ENCODE measurements around the gene PDF. TPM values are rescaled to one million over a fixed set of nuclear protein-coding genes. Genes with fewer than 3 reads are reported as not detected.
"Not testable (repeated sequence)": the region's sequence is repeated elsewhere in the genome, so short reads cannot be mapped to it uniquely, and the experiment has no call there.

The PDF gene, protein sequence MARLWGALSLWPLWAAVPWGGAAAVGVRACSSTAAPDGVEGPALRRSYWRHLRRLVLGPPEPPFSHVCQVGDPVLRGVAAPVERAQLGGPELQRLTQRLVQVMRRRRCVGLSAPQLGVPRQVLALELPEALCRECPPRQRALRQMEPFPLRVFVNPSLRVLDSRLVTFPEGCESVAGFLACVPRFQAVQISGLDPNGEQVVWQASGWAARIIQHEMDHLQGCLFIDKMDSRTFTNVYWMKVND
- total RNA-seq, result 27.3 and 41.6 TPM in 2 replicates

DNA sequence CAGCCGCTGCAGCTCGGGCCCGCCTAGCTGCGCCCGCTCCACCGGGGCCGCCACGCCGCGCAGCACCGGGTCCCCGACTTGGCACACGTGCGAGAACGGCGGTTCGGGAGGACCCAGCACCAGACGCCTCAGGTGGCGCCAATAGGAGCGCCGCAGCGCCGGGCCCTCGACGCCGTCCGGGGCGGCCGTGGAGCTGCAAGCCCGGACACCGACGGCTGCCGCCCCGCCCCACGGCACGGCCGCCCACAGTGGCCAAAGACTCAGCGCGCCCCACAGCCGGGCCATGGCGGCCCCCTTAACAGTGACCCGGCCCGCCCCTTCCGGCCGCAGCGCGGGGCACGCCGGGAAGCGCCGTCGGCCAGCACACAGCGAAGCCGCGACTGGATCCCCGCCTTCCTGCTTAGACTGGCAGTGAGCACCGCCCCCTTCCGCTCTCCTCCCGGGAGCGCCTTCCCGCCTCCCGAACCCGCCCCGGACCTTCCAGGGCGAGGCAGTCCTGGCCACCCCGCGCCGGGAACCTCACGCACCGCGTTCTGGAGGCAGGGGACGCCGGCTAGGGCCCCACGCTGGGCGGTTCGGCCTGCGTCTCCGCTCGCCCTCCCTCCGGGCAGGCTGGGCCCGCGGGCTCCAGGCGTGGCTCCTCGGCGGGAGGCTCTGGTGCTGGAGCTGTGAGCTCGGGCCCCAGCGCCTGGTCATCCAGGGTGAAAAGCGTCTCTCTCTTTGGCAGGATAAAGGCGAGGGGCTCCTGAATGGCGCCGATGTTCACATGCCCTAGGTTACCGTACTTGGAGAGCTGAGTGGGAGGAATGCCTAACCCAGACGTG, at the start of gene PDF:
PDF (minus strand) TSS at position 303 of the 824 bp plus-strand sequence; CDS start at position 285, 18 bp downstream.
- DNase-seq (ENCODE audit: low read depth), result peak; percentile 79

DNA sequence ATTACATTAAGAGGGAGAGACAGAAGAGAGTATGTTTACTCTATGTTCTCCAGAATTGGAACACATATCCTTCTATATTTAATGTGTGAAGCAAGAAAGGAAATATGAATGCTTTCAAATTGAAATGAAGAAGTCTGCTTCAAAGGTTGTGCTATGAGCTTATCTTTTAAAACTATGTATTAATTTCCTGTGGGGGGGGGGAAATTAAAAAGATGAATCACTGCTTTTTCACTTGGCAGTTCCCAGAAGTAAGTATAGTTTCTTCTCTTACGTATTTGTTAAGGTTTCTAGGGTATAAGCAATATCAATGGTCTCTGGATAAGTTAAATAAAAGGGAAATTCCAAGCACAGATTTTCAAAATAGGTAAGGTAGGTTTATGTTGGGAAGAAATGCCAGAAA, 48.4 kb upstream of the PDF start:
- DNase-seq (ENCODE audit: low read depth), result no peak

DNA sequence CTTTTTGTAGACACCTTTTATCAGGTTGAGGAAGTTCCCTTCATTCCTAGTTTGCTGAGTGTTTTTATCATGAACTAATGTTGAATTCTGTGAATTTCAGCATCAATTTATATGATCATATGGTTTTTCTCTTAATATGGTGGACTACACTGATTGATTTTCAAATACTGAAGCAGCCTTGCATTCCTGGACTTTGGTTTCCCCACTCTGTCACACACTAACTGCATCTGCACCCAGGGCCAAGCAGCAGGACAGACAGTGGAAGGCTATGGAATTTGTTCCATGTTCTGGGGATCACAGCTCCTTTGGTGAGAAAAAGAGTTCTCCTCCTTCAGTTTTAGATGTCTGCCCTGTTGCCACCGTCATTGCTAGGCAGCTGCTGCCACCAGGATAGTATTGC, 47.6 kb upstream of the PDF start:
- DNase-seq (ENCODE audit: low read depth), result no peak

DNA sequence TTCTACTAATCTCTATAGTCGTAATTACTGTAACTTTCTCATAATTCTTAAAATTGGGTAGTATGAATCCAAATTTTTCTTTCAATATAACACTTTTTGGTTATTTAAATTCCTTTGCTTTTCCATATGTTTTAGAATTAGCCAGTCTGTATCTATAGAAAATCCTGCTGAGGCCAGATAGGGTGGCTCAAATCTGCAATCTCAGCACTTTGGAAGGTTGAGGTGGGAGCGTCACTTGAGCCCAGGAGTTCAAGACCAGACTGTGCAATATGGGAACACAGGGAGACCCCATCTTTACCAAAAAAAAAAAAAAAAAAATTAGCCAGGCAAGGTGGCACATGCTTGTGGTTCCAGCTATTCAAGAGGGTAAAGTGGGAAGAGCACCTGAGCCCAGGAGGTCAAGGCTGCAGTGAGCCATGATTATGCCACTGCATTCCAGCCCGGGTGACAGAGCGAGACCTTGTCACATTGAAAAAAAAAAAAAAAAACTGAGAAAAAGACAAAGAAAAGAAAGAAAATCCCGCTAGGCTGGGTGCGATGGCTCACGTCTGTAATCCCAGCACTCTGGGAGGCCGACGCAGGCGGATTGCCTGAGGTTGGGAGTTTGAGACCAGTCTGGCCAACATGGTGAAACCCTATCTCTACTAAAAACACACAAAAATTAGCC, 46.1 kb upstream of the PDF start:
- DNase-seq (ENCODE audit: low read depth), result no peak

DNA sequence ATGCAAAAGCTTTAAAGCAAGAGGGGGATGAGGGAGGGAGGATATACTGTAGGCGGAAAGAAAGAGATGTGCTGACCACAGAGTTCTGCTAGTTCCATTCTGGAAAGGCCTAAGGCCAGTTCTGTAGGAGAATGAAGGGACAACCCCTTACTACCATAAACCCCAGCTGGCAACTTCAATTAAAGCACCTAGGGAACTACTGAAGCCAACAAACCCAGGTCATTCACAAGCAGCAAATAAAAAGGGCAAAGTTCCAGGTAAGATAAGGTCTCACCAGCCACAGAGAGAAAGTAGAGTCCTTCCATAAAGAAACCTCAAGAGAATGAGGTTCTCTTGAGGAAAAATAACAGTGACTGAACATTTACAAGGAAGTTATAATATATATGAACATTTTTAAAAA, 42.6 kb upstream of the PDF start:
- no peak for DNase-seq (ENCODE audit: low read depth)

DNA sequence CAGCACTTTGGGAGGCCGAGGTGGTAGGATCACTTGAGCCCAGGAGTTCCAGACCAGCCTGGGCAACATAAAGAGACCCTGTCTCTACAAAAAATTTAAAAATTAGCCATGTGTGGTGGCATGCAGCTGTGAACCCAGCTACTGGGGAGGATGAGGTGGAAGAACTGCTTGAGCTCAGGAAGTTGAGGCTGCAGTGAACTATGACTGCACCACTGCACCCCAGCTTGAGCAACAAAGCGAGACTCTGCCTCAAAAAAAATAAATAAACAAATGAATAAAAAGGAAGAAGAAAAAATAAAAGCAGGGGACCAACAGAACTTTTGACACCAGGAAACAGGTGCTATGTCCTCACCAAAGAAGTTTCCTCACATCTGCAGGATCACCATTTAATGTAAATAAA, 41.2 kb upstream of the PDF start:
- no peak for DNase-seq (ENCODE audit: low read depth)

DNA sequence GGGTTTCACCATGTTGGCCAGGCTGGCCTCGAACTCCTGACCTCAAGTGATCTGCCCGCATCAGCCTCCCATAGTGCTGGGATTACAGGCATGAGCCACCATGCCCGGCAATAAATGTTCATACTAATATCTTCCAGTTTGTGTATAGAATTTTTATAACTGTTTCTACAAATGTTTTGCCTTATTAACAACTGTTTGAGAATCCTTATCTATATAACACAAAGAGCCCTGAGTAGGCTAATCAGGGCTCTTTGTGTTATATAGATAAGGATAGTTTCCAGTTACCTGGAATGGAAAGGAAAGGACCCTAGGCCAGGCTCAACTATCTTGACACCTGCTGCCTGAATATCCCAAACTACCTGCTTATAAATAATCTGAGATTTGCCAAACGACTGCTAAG, 38.5 kb upstream of the PDF start:
- DNase-seq (ENCODE audit: low read depth), result no peak

DNA sequence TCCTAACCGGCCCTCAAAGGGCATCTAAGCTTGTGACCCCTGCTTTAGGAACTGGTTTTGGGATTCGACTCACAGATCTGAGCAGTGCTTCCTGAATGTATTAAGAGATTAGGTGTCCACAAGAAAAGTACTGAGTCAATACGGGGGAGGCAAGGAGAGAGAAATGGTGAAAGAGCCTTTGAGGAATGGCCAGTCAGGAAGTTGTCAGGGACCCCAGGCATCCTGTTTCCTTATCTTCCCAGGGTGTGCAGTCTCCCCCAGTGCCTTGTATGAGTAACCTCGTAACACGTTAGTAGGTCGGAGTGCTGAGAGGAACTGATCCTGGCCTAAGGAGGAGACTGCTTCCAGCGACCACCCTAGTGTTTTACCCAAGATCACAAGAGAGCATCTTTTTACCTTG, 37.6 kb upstream of the PDF start:
- no peak for DNase-seq (ENCODE audit: low read depth)

DNA sequence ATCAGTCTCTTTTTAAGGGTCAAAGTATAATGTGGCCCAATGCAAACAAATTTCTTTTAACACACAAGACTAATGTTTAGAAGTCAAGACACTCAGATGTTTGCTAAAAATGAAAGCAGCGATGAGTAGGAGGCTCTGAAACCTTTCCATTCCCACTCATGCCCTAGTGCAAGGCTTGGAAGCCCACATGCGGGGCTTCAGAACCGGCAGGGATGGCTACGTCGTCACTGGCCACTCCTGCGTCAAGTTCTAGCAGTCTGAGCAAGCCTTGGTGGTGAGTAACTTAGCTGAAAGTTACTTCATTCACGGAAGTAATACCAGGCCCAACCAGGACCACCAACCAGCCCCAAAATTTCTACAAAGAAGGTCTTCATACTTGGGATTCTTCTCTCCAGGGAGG, 36.0 kb upstream of the PDF start:
- no peak for DNase-seq (ENCODE audit: low read depth)

DNA sequence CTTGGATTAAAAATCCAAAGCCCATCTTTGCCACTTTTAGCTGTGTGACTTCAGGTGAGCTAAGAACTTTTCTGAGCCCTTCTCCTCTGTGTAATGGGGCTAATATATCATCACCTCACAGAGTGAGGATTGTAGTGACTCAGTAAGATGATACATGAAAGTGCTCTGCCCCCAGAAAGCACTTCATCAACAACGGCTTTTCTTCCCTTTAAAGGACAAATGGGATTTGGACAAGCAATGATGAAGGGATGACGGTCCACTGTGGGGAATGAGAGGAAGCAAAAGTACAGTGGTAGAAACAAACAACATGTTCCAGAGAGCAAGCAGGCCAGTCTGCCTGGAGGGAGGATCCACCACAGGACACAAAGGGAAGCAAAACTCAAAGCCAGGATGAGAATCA, 35.5 kb upstream of the PDF start:
- no peak for DNase-seq (ENCODE audit: low read depth)

DNA sequence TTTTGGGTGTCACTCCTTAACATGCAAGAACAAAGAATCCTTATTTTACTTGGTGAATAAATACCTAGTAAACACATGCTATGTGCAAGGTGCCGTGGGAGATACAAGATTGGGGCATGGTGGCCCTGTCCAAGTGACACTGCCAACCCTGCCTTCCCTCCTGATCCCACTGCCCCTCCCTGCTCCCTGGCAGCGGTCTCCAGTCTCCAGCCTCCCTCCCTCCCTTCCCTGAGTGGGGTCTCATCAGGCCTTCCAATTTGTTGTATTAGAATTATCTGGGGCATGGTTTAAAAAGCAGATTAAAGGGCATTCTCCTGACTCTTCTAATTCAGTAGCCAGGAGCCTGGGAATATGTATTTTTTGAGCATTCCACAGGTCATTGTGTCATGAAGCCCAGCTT, 33.7 kb upstream of the PDF start:
- no peak for DNase-seq (ENCODE audit: low read depth)

DNA sequence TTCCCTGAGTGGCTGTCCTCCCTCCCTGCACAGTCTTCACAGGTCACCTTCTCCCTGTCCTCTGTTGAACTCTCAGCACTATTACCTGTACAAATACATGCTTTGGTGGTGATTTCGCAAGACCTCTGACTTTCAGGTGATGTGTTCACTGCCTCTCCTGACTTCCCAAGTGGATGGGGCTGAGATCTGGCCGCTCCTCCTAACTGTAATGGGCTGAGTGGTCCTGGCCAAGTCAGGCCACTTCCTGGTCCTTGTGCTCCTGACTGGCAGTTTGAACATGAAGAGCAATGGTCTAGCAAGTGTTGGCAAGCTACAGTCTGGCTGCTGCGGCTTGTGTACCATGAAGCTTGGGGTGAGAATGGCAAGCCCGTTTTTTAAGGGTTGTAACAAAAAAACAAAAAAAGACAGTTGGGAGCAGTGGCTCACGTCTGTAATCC, 32.9 kb upstream of the PDF start:
- DNase-seq (ENCODE audit: low read depth), result no peak

DNA sequence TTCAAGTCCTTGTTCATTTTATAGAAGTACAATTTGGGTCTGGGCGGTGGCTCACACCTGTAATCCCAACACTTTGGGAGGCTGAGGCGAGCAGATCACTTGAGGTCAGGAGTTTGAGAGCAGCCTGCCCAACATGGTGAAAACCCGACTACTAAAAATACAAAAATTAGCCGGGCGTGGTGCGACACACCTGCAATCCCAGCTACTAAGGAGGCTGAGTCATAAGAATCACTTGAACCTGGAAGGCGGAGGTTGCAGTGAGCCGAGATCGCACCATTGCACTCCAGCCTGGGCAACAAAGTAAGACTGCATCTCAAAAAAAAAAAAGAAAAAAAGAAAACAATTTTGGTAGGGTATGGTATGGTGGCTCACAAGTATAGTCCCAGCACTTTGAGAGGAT, 29.7 kb upstream of the PDF start:
- DNase-seq (ENCODE audit: low read depth), result not testable (repeated sequence)

DNA sequence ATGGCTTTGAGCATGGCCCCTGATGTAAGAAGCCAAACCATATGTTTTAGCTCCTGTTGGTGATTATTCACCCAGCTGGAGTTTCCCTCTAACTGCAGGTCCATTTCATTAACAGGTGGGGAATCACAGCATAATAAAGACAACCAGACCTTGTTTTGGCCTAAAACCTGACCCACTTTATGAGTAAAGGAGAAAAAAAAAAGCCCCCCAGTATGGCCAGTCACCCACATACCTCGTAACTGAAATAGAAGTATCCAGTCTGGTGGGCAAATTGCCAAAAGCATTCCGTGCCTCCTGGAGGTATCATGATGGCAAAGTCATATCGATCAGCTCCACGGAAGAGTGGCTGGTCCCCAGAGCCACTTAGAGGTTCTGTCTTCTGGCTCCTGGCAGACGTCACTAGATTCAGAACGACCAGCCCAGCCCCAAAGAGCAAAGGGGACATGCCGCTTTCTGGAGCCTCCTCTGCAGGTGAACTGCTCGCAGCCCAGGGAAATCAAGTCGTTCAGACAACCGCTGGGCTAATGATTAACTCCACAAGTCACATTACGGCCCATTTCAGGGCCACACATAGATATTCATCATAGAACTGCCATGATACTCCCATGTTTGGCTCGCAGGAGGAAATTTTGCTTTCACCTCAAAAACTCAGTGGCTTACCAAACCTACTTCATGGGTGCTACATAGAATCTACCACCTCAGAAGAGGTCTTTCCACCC, 21.1 kb upstream of the PDF start, which contains the start of gene TMED6:
TMED6 (minus strand) TSS at position 478 of the 719 bp plus-strand sequence; CDS start at position 445, 33 bp downstream.
- DNase-seq (ENCODE audit: low read depth), result peak; percentile 71

DNA sequence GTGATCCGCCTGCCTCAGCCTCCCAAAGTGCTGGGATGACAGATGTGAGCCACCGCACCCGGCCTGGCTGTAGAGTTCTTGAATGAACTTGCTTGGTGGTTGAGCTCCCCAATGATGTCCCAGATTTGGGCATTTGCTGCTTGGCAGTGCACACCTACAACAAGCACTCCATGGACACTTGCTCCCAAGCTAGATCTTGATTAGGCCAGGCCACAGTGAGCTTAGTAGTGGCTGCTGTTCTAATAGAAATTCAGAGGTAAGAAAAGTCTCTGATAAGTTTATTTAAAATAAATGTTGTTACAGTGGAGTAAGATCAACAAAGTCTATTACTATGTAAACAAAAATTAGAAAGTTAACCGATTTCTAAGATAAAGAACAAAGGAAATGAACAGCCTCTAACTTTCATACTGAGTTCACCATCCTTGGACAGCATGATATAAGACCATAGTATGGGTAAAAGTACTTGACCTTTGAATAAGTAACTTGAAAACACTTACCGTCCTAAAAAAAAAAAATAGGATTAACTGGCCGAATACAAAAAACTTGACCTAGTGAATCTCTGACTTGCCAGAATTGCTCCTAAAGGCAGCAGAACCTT, 20.2 kb upstream of the PDF start:
- no peak for DNase-seq (ENCODE audit: low read depth)

DNA sequence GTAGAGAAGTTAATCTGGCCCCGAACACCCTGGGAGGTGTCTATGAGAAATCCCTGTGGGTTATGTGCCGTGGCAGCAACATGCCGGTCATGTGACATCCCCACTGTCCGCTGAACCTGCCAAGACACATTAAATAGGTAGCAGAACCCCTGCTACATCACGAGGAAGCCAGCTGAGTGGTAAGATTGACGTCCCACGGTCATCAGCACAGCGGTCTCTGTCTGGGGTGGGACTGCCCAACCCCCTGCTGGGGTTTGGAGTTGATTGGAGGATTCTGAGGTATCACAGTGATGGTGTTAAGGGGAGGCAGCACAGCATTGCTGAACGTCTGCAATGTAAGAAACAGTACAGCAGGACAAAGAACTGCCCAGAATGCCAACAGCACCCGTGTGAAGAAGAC, 19.1 kb upstream of the PDF start:
- no peak for DNase-seq (ENCODE audit: low read depth)

DNA sequence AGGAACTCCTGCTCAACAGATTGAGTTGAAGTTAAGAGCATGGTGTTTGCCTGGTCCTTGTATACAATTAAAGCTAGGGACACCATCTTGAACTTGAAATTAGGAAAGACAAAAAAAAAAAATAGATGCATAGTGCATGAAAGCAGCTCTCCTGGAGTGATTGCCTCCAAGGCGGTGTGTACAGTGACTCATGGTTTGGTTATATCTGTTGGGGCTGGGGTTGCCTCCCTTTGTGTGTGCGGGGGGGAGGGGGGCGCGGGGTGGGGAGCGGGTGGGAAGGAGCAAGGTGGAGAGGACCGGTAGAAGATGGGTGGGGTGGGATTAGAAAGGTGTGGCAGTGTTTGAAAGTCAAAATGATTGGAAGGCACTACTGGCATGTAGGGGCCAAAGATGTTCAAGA, 17.8 kb upstream of the PDF start:
- DNase-seq (ENCODE audit: low read depth), result no peak

DNA sequence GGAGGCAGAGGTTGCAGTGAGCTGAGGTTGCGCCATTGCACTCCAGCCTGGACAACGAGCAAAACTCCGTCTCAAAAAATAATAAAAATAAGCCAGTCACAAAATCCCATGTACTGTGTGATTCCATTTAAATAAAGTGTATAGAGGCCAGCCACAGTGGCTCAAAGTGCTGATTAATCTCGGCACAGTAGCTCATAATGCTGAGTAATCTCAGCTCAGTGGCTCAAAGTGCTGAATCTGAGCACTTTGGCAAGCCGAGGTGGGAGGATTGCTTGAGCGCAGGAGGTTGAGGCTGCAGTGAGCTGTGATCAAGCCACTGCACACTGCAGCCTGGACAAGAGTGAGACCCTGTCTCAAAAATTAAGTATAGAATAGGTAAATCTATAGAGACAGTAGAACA, 16.3 kb upstream of the PDF start:
- no peak for DNase-seq (ENCODE audit: low read depth)

DNA sequence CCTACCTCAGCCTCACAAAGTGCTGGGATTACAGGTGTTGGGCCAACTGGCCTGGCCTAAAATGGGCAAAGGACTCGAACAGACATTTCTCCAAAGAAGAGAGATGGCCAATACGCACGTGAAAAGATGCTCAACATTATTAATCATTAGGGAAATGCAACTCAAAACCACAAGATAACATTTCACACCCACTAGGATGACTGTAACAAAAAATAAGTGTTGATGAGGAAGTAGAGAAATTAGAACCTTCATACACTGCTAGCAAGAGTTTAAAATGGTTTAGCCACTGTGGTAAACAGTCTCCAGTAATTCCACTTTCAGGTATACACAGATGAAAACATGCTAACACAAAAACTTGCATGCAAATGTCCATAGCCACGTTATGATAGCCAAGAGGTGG, 15.5 kb upstream of the PDF start:
- no peak for DNase-seq (ENCODE audit: low read depth)

DNA sequence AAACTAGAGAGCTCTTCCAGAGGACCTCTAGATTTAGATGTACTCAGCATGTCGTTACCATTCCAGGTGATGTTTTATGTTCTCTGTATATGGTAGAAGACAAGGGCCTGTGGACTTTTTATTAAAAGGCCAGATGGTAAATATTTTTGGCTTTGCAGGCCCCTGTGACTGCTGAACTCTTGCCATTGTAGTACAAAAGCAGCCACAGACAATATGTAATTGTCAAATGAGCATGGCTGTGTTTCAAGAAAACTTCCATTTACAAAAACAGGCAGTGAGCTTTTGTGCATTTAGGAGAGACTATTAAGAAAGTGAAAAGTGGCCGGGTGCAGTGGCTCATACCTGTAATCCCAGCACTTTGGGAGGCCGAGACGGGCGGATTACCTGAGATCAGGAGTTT, 13.8 kb upstream of the PDF start:
- DNase-seq (ENCODE audit: low read depth), result no peak

DNA sequence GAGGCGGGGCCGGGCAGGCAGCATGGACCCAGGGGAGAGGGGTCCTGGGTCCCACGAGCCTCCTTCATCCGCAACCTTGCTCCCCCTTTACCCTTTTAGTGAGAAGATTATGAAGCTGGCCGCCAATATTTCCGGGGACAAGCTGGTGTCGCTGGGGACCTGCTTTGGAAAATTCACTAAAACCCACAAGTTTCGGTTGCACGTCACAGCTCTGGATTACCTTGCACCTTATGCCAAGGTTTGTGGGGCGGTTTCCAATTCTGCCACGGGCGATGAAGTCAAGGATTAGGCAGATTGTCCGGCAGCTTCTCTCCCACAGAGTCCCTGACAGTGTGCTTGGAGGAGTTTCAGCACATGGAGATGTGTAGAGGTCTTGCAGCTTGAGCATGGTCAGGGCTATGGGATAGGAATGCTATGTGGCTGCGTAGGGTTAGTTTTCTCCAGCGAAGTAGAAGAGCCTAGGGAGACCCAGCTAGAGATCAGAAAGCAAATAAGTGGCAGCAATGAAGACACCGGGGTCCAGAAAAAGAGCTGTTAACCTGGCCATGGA, 9.8 kb upstream of the PDF start:
- DNase-seq (ENCODE audit: low read depth), result no peak

Data from renal cortical epithelial cell (primary cell).